Measurements from ENCODE around the gene GLB1L. TPM values are rescaled to one million over a fixed set of nuclear protein-coding genes. Genes with fewer than 3 reads are reported as not detected.

GLB1L gene
- total RNA-seq, 1 donor: 15.5 TPM

- no peak for TF ChIP-seq CTCF (IDR thresholded peaks at IDR 0.05; ENCODE audit: insufficient read depth, low read depth, low read length)
- DNase-seq (ENCODE audit: low read depth): no peak
- H3K4me3 ChIP-seq (ENCODE audit: low read depth, low read length): no peak overlapping the region
Observed at GRCh38 chr2:219223831-219224610, 21.2 kb downstream of the GLB1L start.

GRCh38 chr2:219221957-219222518 is 23.2 kb downstream of the GLB1L start:
- DNase-seq (ENCODE audit: low read depth): no peak
- no peak overlapping the region for H3K4me3 ChIP-seq (ENCODE audit: low read depth, low read length)
- TF ChIP-seq CTCF (IDR thresholded peaks at IDR 0.05; ENCODE audit: insufficient read depth, low read depth, low read length): no peak

GRCh38 chr2:219220652-219221402 is 24.4 kb downstream of the GLB1L start:
- TF ChIP-seq CTCF (IDR thresholded peaks at IDR 0.05; ENCODE audit: insufficient read depth, low read depth, low read length): no peak
- no peak for DNase-seq (ENCODE audit: low read depth)
- H3K4me3 ChIP-seq (ENCODE audit: low read depth, low read length): no peak overlapping the region

- no peak for DNase-seq (ENCODE audit: low read depth)
- TF ChIP-seq CTCF (IDR thresholded peaks at IDR 0.05; ENCODE audit: insufficient read depth, low read depth, low read length): no peak
- no peak overlapping the region for H3K4me3 ChIP-seq (ENCODE audit: low read depth, low read length)
Observed at GRCh38 chr2:219219784-219220532, 25.3 kb downstream of the GLB1L start.

GRCh38 chr2:219218732-219219701 is 26.2 kb downstream of the GLB1L start, which contains the start of gene ABCB6:
Gene ABCB6 (minus strand): TSS chr2:219218958. CDS start chr2:219218673, 285 bp downstream.
- no peak for TF ChIP-seq CTCF (IDR thresholded peaks at IDR 0.05; ENCODE audit: insufficient read depth, low read depth, low read length)
- DNase-seq (ENCODE audit: low read depth): peak; percentile 92
- peak within 1 kb of the TSS; percentile 61 for H3K4me3 ChIP-seq (ENCODE audit: low read depth, low read length)

All from fibroblast of villous mesenchyme (primary cell).